22Rv1 (cell line): ENCODE data around the gene RPL5.

Experiments used
- ZFX ChIP-seq: fragments of 450-650 bp; IDR thresholded peaks from 2 replicates; pipeline ENCODE4 v1.6.1; 2017; ENCODE audit warnings: antibody characterized with exemption, borderline replicate concordance
- TF ChIP-seq, protein P1 (sequence below): fragments of 450-650 bp; IDR thresholded peaks from 2 replicates; pipeline ENCODE4 v1.5.1; 2017; ENCODE audit warnings: mild to moderate bottlenecking

DNA sequence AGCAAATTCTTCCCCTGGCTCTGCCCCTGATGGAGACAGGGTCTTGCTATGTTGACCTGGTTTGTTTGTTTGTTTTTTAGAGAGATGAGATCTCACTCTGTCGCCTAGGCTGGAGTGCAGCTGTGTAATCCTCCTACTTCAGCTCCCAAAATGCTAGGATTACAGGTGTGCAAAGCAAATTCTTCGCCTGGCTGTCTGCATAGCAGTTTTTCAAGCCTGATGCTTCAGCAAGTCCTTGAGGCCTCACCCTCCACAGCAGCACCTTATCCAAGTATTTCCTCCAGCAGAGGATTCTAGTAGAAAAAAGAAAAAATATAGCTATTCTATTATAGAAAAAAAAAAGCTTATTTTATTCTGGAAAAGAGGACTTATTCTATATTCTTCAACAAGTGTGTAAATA is 15.1 kb upstream of the RPL5 start:
- TF ChIP-seq, protein P1, sequence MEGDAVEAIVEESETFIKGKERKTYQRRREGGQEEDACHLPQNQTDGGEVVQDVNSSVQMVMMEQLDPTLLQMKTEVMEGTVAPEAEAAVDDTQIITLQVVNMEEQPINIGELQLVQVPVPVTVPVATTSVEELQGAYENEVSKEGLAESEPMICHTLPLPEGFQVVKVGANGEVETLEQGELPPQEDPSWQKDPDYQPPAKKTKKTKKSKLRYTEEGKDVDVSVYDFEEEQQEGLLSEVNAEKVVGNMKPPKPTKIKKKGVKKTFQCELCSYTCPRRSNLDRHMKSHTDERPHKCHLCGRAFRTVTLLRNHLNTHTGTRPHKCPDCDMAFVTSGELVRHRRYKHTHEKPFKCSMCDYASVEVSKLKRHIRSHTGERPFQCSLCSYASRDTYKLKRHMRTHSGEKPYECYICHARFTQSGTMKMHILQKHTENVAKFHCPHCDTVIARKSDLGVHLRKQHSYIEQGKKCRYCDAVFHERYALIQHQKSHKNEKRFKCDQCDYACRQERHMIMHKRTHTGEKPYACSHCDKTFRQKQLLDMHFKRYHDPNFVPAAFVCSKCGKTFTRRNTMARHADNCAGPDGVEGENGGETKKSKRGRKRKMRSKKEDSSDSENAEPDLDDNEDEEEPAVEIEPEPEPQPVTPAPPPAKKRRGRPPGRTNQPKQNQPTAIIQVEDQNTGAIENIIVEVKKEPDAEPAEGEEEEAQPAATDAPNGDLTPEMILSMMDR = no peak
- TF ChIP-seq ZFX = no peak
